ENCODE data around the gene TRPV4.

GRCh38 chr12:109820816-109821381 lies 12.3 kb downstream of the TRPV4 start:
- no peak for TF ChIP-seq POLR2A (IDR thresholded peaks at IDR 0.05; ENCODE audit: low read depth, low read length)
- TF ChIP-seq POLR2AphosphoS5 (IDR thresholded peaks at IDR 0.05; ENCODE audit: low read depth, low read length) = no peak
- no peak for TF ChIP-seq TAF1 (IDR thresholded peaks at IDR 0.05; ENCODE audit: borderline replicate concordance, low read depth, low read length)
